Aorta (tissue), 5 donors: ENCODE results near the gene MACROD2. TPM values are rescaled to one million over a fixed set of nuclear protein-coding genes. Genes with fewer than 3 reads are reported as not detected.

ENCODE experiments used
- ATAC-seq: fragments of 200-7000 bp; cut with Tn5 transposase; one replicate; pipeline ENCODE4 v1.9.1; 2022; ENCODE audit warnings: moderate library complexity; ENCODE audit not compliant: low FRiP score
- DNase-seq, 2 donors: peaks; one replicate each; pipeline ENCODE4 v3.0.0-alpha.2; 2020
- H3K27ac ChIP-seq, 2 donors: one replicate each; pipeline ENCODE4 v1.5.1; 2013; ENCODE audit warnings: low read length in 2 of 2, mild to moderate bottlenecking in 2 of 2, moderate library complexity in 2 of 2, control low read depth in 1 of 2, inconsistent platforms in 1 of 2, low read depth in 1 of 2
- H3K27me3 ChIP-seq, 2 donors: one replicate each; pipeline ENCODE4 v1.6.1; 2013; ENCODE audit warnings: control low read depth in 1 of 2, low read length in 1 of 2, mild to moderate bottlenecking in 1 of 2, moderate library complexity in 1 of 2; ENCODE audit not compliant: insufficient read depth in 2 of 2, control insufficient read depth in 1 of 2
- H3K36me3 ChIP-seq, 2 donors: one replicate each; pipeline ENCODE4 v1.6.1; 2013; ENCODE audit warnings: control low read depth in 1 of 2, low read length in 1 of 2, mild to moderate bottlenecking in 1 of 2; ENCODE audit not compliant: insufficient read depth in 2 of 2, control insufficient read depth in 1 of 2
- H3K4me1 ChIP-seq, 2 donors: one replicate each; pipeline ENCODE4 v1.6.1; 2013; ENCODE audit warnings: low read length in 2 of 2, control low read depth in 1 of 2, mild to moderate bottlenecking in 1 of 2, moderate library complexity in 1 of 2; ENCODE audit not compliant: insufficient read depth in 2 of 2, control insufficient read depth in 1 of 2
- H3K4me3 ChIP-seq, 2 donors: one replicate each; pipeline ENCODE4 v1.5.1; 2013; ENCODE audit warnings: low read length in 2 of 2, control low read depth in 1 of 2, mild to moderate bottlenecking in 1 of 2
- H3K9me3 ChIP-seq: one replicate; pipeline ENCODE4 v1.6.1; 2013; ENCODE audit warnings: mild to moderate bottlenecking, low read length; ENCODE audit not compliant: control insufficient read depth
- WGBS, 2 donors: extraction: QIAGEN DNeasy Blood & Tissue Kit; methylation state at CpG; one replicate each; pipeline ENCODE4 v1.1.7; 2013; 5-methylcytosine and 5-hydroxymethylcytosine counted together
- intact Hi-C, 2 donors: fragments of 100-400 bp; cut with DNase I; formaldehyde crosslinking; loops; one replicate each; pipeline versions ENCODE4 v1.14.2 to v1.15.0; 2022
- polyA plus RNA-seq, 2 donors: library from polyadenylated mRNA; stranded (reverse); fragments of 200-250 nt; gene quantifications; one replicate each; pipeline ENCODE4 v1.2.3, GENCODE V29; 2013
- total RNA-seq, 2 donors: library from RNA; stranded (reverse); fragmentation: NEBNext Ultra II Directional; extraction: Animal tissue kit (Norgen Biotek cat#: 25700); gene quantifications; one replicate each; pipeline ENCODE4 v1.2.1, GENCODE V29; 2021
- donor health status: healthy with polysubstance abuse.
- donor health status: Bipolar disorder and iron deficiency.
- donor health status: DM: no; HTN: no; CAD: no.
- donor health status: DM: no; HTN: no; CAD: no.
- donor health status: DM: yes; HTN: yes; CAD: no.

MACROD2 gene
- total and polyA plus RNA-seq, 4 donors: 0.90 to 11.2 (median 4.8) TPM

GRCh38 chr20:14126856-14127255 lies 131.5 kb downstream of the MACROD2 start:
- H3K27me3 ChIP-seq: no peaks in the 10 kb centered on the region
- ATAC-seq: no peak
- H3K4me3 ChIP-seq: no peak overlapping the region
- no peaks in the 10 kb centered on the region for H3K4me1 ChIP-seq
- DNase-seq: no peak
- intact Hi-C loops: no loop called here
- H3K9me3 ChIP-seq: no peaks in the 10 kb centered on the region
- 63 to 72% methylated on average over 2 of the region's 2 CpGs for WGBS, 2 donors
- no peak overlapping the region for H3K27ac ChIP-seq
- no peaks in the 10 kb centered on the region for H3K36me3 ChIP-seq

GRCh38 chr20:14127514-14128223 lies 132.4 kb downstream of the MACROD2 start:
- Histone ChIP-seq H3K4me3 (no peak overlapping the region), H3K4me1 (no peaks in the 10 kb centered on the region), H3K36me3 (no peaks in the 10 kb centered on the region), H3K27me3 (no peaks in the 10 kb centered on the region), H3K27ac (no peak overlapping the region), H3K9me3 (no peaks in the 10 kb centered on the region)
- DNase-seq (no peak), ATAC-seq (no peak)
- intact Hi-C loops: no loop called here
- WGBS, 2 donors: 60 to 66% methylated on average over 2 of the region's 2 CpGs

- DNase-seq (no peak), ATAC-seq (no peak)
- 61 to 76% methylated on average over 3 of the region's 3 CpGs for WGBS, 2 donors
- Histone ChIP-seq H3K27me3 (no peaks in the 10 kb centered on the region), H3K27ac (no peak overlapping the region), H3K4me1 (no peaks in the 10 kb centered on the region), H3K9me3 (peaks cover 3% of the 10 kb centered on the region), H3K36me3 (no peaks in the 10 kb centered on the region), H3K4me3 (no peak overlapping the region)
- intact Hi-C loops: no loop called here
Observed at GRCh38 chr20:14134004-14134403, 138.7 kb downstream of the MACROD2 start.

GRCh38 chr20:14142171-14142570 lies 146.9 kb downstream of the MACROD2 start:
- Histone ChIP-seq H3K27ac (no peak overlapping the region), H3K27me3 (no peaks in the 10 kb centered on the region), H3K36me3 (no peaks in the 10 kb centered on the region), H3K4me1 (no peaks in the 10 kb centered on the region), H3K9me3 (no peaks in the 10 kb centered on the region), H3K4me3 (no peak overlapping the region)
- 16 to 22% methylated on average over 5 of the region's 5 CpGs for WGBS, 2 donors
- intact Hi-C loops: no loop called here
- no peak for DNase-seq
- ATAC-seq: peak; percentile 64

- Histone ChIP-seq H3K27me3 (no peaks in the 10 kb centered on the region), H3K9me3 (no peaks in the 10 kb centered on the region), H3K4me3 (no peak overlapping the region), H3K36me3 (no peaks in the 10 kb centered on the region), H3K4me1 (no peaks in the 10 kb centered on the region), H3K27ac (no peak overlapping the region)
- 30 to 35% methylated on average over 2 of the region's 2 CpGs for WGBS, 2 donors
- DNase-seq (no peak), ATAC-seq (no peak)
- intact Hi-C loops: no loop called here
Observed at GRCh38 chr20:14142964-14143627, 147.8 kb downstream of the MACROD2 start.

GRCh38 chr20:14148042-14148441 lies 152.7 kb downstream of the MACROD2 start:
- no peak overlapping the region for H3K4me3 ChIP-seq
- ATAC-seq: no peak
- intact Hi-C loops: no loop called here
- H3K27me3 ChIP-seq: no peaks in the 10 kb centered on the region
- no peaks in the 10 kb centered on the region for H3K36me3 ChIP-seq
- WGBS, 2 donors: 39 to 44% methylated on average over 1 of the region's 1 CpG
- no peaks in the 10 kb centered on the region for H3K9me3 ChIP-seq
- no peak for DNase-seq
- no peaks in the 10 kb centered on the region for H3K4me1 ChIP-seq
- H3K27ac ChIP-seq: no peak overlapping the region

GRCh38 chr20:14155361-14155760 lies 160.0 kb downstream of the MACROD2 start:
- Histone ChIP-seq H3K27me3 (no peaks in the 10 kb centered on the region), H3K9me3 (no peaks in the 10 kb centered on the region), H3K4me3 (no peak overlapping the region), H3K36me3 (no peaks in the 10 kb centered on the region), H3K27ac (no peak overlapping the region), H3K4me1 (no peaks in the 10 kb centered on the region)
- WGBS, 2 donors: 22 to 30% methylated on average over 2 of the region's 2 CpGs
- intact Hi-C loops: no loop called here
- ATAC-seq (no peak), DNase-seq (no peak)

GRCh38 chr20:14178528-14178927 lies 183.2 kb downstream of the MACROD2 start:
- no peaks in the 10 kb centered on the region for H3K4me1 ChIP-seq
- no peak for ATAC-seq
- 84 to 87% methylated on average over 4 of the region's 4 CpGs for WGBS, 2 donors
- H3K36me3 ChIP-seq: no peaks in the 10 kb centered on the region
- no peak for DNase-seq
- no peaks in the 10 kb centered on the region for H3K27me3 ChIP-seq
- H3K9me3 ChIP-seq: peaks cover 12% of the 10 kb centered on the region
- H3K27ac ChIP-seq: no peak overlapping the region
- intact Hi-C loops: no loop called here
- H3K4me3 ChIP-seq: no peak overlapping the region

- DNase-seq: no peak
- no peaks in the 10 kb centered on the region for H3K36me3 ChIP-seq
- H3K4me3 ChIP-seq: no peak overlapping the region
- no peaks in the 10 kb centered on the region for H3K27me3 ChIP-seq
- no peaks in the 10 kb centered on the region for H3K4me1 ChIP-seq
- no peak for ATAC-seq
- no peak overlapping the region for H3K27ac ChIP-seq
- intact Hi-C loops: no loop called here
- H3K9me3 ChIP-seq: peaks cover 8% of the 10 kb centered on the region
Observed at GRCh38 chr20:14178952-14179351, 183.6 kb downstream of the MACROD2 start.
